Adrenal gland (tissue), 12 donors: Measurements from ENCODE around the gene PHLDB1. TPM values are rescaled to one million over a fixed set of nuclear protein-coding genes. Genes with fewer than 3 reads are reported as not detected.

ENCODE experiments used
- DNase-seq, 7 donors: peaks; one replicate each; pipeline ENCODE4 v3.0.0-alpha.2; 2019 to 2020
- H3K27ac ChIP-seq, 5 donors: fragments of 200-600 bp; sonication (generic) in 4 of 5; 1 replicate in 3 of 5; 2 replicates in 2 of 5; pipeline versions ENCODE4 v1.5.1 to v1.8.0; 2016 to 2020; ENCODE audit warnings: mild to moderate bottlenecking in 1 of 5
- H3K27me3 ChIP-seq: fragments of 200-600 bp; 2 replicates; pipeline ENCODE4 v1.8.0; 2021
- H3K36me3 ChIP-seq, 2 donors: fragments of 200-600 bp; replicated peaks in 1 of 2; 1 replicate in 1 of 2; 2 replicates in 1 of 2; pipeline versions ENCODE4 v1.5.1 to v1.8.0; 2018 to 2022
- H3K4me1 ChIP-seq, 2 donors: fragments of 200-600 bp; replicated peaks in 1 of 2; 1 replicate in 1 of 2; 2 replicates in 1 of 2; pipeline versions ENCODE4 v1.5.1 to v1.8.0; 2018 to 2021
- H3K4me3 ChIP-seq, 4 donors: fragments of 200-600 bp; sonication (generic) in 3 of 4; one replicate each; pipeline ENCODE4 v1.5.1; 2016 to 2018
- H3K9me3 ChIP-seq, 3 donors: fragments of 200-600 bp; sonication (generic) in 1 of 3; replicated peaks in 1 of 3; 1 replicate in 2 of 3; 2 replicates in 1 of 3; pipeline versions ENCODE4 v1.5.1 to v1.8.0; 2016 to 2021
- CTCF ChIP-seq, 6 experiments: fragments of 450-650 bp in 4 of 6; fragments of 200-600 bp in 2 of 6; sonication (generic) in 1 of 6; IDR thresholded peaks; 1 replicate in 5 of 6; 2 replicates in 1 of 6; pipeline versions ENCODE4 v1.5.1 to v1.8.0; 2016 to 2021; ENCODE audit warnings: antibody characterized with exemption in 6 of 6, mild to moderate bottlenecking in 2 of 6, moderate library complexity in 1 of 6
- POLR2A ChIP-seq, 2 donors: fragments of 450-650 bp; IDR thresholded peaks; one replicate each; pipeline ENCODE4 v1.6.1; 2017; ENCODE audit warnings: antibody characterized with exemption in 2 of 2, mild to moderate bottlenecking in 2 of 2, moderate library complexity in 1 of 2
- WGBS, 4 donors: extraction: QIAGEN DNeasy Blood & Tissue Kit in 2 of 4; methylation state at CpG; one replicate each; pipeline versions ENCODE4 v1.1.5 to v1.1.7; 2013 to 2017; 5-methylcytosine and 5-hydroxymethylcytosine counted together
- intact Hi-C, 2 donors: fragments of 100-400 bp; cut with DNase I; formaldehyde crosslinking; loops; one replicate each; pipeline versions ENCODE4 v1.14.1 to v1.15.0; 2022 to 2023
- polyA plus RNA-seq, 3 donors: library from polyadenylated mRNA; stranded (reverse); fragments of 200-250 nt in 2 of 3; fragments of 350-450 nt in 1 of 3; fragmentation: Illumina TruSeq in 1 of 3; extraction: RNeasy Lipid Tissue Mini Kit (QIAGEN cat#74804) in 1 of 3; gene quantifications; one replicate each; pipeline ENCODE4 v1.2.3, GENCODE V29; 2013 to 2014
- total RNA-seq, 9 donors: library from RNA; depleted of rRNA in 4 of 9; stranded (reverse); fragments of >200 nt in 4 of 9; fragments of 120-200 nt in 1 of 9; fragmentation: NEBNext Ultra II Directional in 1 of 9; extraction: Animal tissue kit (Norgen Biotek cat#: 25700) in 1 of 9; gene quantifications; one replicate each; pipeline versions ENCODE4 v1.1.0 to v1.2.4, GENCODE V29; 2013 to 2023
- donor health status: healthy with polysubstance abuse.
- donor health status: Bipolar disorder and iron deficiency.
- donor health status: DM: yes; HTN: yes; CAD: no.
- donor health status: DM: no; HTN: no; CAD: no.
- donor health status: DM: no; HTN: no; CAD: no.
- donor health status: DM: yes; HTN: yes; CAD: no.

The PHLDB1 gene
- total and polyA plus RNA-seq, 12 donors = 20.7 to 207 (median 80.2) TPM

GRCh38 chr11:118655486-118656190 lies 48.2 kb downstream of the PHLDB1 start:
- intact Hi-C loops = loop anchor here in 1 of 2 donors (5.0 kb wide), 1 partner anchor 58 kb away; no protein-coding TSS in a partner anchor

GRCh38 chr11:118656563-118657165 lies 49.2 kb downstream of the PHLDB1 start:
- 71 to 100% (median 95%) methylated on average over 1 to 5 of the region's 5 CpGs for WGBS, 4 donors
- intact Hi-C loops = loop anchor here in 1 of 2 donors (5.0 kb wide), 1 partner anchor 59 kb away; no protein-coding TSS in a partner anchor
- Histone ChIP-seq H3K9me3 (no peaks in the 10 kb centered on the region), H3K4me3 (no peak overlapping the region), H3K27ac (no peak overlapping the region), H3K27me3 (no peaks in the 10 kb centered on the region), H3K36me3 (peaks cover 0 to 56% of the 10 kb centered on the region in 2 donors), H3K4me1 (peaks cover 0 to 4% of the 10 kb centered on the region in 2 donors)
- no peak for DNase-seq
- TF ChIP-seq CTCF (IDR thresholded peaks at IDR 0.05) (no peak), POLR2A (IDR thresholded peaks at IDR 0.05) (no peak)

More at GRCh38 chr11:118655486-118656190, 48.2 kb downstream of the PHLDB1 start:
- H3K9me3 ChIP-seq = no peaks in the 10 kb centered on the region
- peaks cover 0 to 65% of the 10 kb centered on the region in 2 donors for H3K36me3 ChIP-seq
- TF ChIP-seq CTCF (IDR thresholded peaks at IDR 0.05) = no peak
- TF ChIP-seq POLR2A (IDR thresholded peaks at IDR 0.05) = no peak
- no peak overlapping the region for H3K4me3 ChIP-seq
- H3K27ac ChIP-seq = no peak overlapping the region
- H3K27me3 ChIP-seq = no peaks in the 10 kb centered on the region
- no peak for DNase-seq
- WGBS, 4 donors = 84 to 90% (median 89%) methylated on average over 7 of the region's 7 CpGs
- peaks cover 0 to 4% of the 10 kb centered on the region in 2 donors for H3K4me1 ChIP-seq

- no peak overlapping the region for H3K27ac ChIP-seq
- intact Hi-C loops = loop anchor here in 1 of 2 donors (5.0 kb wide), 1 partner anchor 60 kb away; no protein-coding TSS in a partner anchor
- no peak for TF ChIP-seq CTCF (IDR thresholded peaks at IDR 0.05)
- no peak for TF ChIP-seq POLR2A (IDR thresholded peaks at IDR 0.05)
Observed at GRCh38 chr11:118657238-118657637, 49.8 kb downstream of the PHLDB1 start.

GRCh38 chr11:118657709-118658428 lies 50.5 kb downstream of the PHLDB1 start:
- Histone ChIP-seq H3K27me3 (no peaks in the 10 kb centered on the region), H3K4me3 (no peak overlapping the region), H3K27ac (no peak overlapping the region), H3K36me3 (peaks cover 0 to 43% of the 10 kb centered on the region in 2 donors), H3K4me1 (peaks cover 0 to 4% of the 10 kb centered on the region in 2 donors), H3K9me3 (no peaks in the 10 kb centered on the region)
- TF ChIP-seq CTCF (IDR thresholded peaks at IDR 0.05) (no peak), POLR2A (IDR thresholded peaks at IDR 0.05) (no peak)
- intact Hi-C loops = loop anchor here in 1 of 2 donors (5.0 kb wide), 1 partner anchor 61 kb away; no protein-coding TSS in a partner anchor
- DNase-seq = no peak
- WGBS, 4 donors = 78 to 86% (median 83%) methylated on average over 14 to 16 of the region's 16 CpGs

More at GRCh38 chr11:118657238-118657637, 49.8 kb downstream of the PHLDB1 start:
- peaks cover 0 to 4% of the 10 kb centered on the region in 2 donors for H3K4me1 ChIP-seq
- H3K36me3 ChIP-seq = peaks cover 0 to 50% of the 10 kb centered on the region in 2 donors
- WGBS, 4 donors = 82 to 100% (median 91%) methylated on average over 2 of the region's 2 CpGs
- H3K9me3 ChIP-seq = no peaks in the 10 kb centered on the region
- no peaks in the 10 kb centered on the region for H3K27me3 ChIP-seq
- DNase-seq = no peak
- H3K4me3 ChIP-seq = no peak overlapping the region
